Neutrophil (primary cell): ENCODE measurements around the gene MIGA1.

Source experiments
- H3K27ac ChIP-seq: fragments of 200-600 bp; sonication (generic); 2 replicates; pipeline ENCODE4 v1.5.1; 2016; ENCODE audit warnings: mild to moderate bottlenecking, moderate library complexity
- H3K27me3 ChIP-seq: fragments of 200-600 bp; sonication (generic); 2 replicates; pipeline ENCODE4 v1.6.0; 2016; ENCODE audit warnings: mild to moderate bottlenecking
- H3K36me3 ChIP-seq: fragments of 200-600 bp; sonication (generic); 2 replicates; pipeline ENCODE4 v1.5.1; 2017
- H3K4me1 ChIP-seq, 2 experiments: fragments of 200-600 bp in 1 of 2; sonication (generic) in 1 of 2; 1 replicate in 1 of 2; 2 replicates in 1 of 2; pipeline versions ENCODE4 v1.5.1 to v1.6.1; 2013 to 2016; ENCODE audit warnings: low read depth in 1 of 2, low read length in 1 of 2, mild to moderate bottlenecking in 1 of 2, moderate library complexity in 1 of 2; ENCODE audit not compliant: control insufficient read depth in 1 of 2, insufficient read depth in 1 of 2
- H3K4me3 ChIP-seq, 2 experiments: fragments of 200-600 bp in 1 of 2; sonication (generic) in 1 of 2; 1 replicate in 1 of 2; 2 replicates in 1 of 2; pipeline ENCODE4 v1.5.1; 2013 to 2016; ENCODE audit warnings: low read depth in 1 of 2, low read length in 1 of 2, mild to moderate bottlenecking in 1 of 2, moderate library complexity in 1 of 2
- H3K9me3 ChIP-seq: fragments of 200-600 bp; sonication (generic); 2 replicates; pipeline ENCODE4 v1.5.1; 2016
- CTCF ChIP-seq: fragments of 200-600 bp; sonication (generic); IDR thresholded peaks from 2 replicates; pipeline ENCODE4 v1.5.1; 2016; ENCODE audit warnings: antibody characterized with exemption

The MIGA1 gene

GRCh38 chr1:77759071-77760028 is 20.1 kb upstream of the MIGA1 start, which contains the start of gene USP33:
Gene USP33, minus strand, starts transcription at chr1:77759852. Its CDS starts 18,155 bp downstream, at chr1:77741697.
- Histone ChIP-seq H3K36me3 (no peaks in the 10 kb centered on the region), H3K27me3 (no peaks in the 10 kb centered on the region), H3K4me1 (peaks cover 25 to 27% of the 10 kb centered on the region in 2 experiments), H3K9me3 (no peaks in the 10 kb centered on the region), H3K27ac (peak within 1 kb of the TSS; percentile 86), H3K4me3 (peak within 1 kb of the TSS; percentile 81 to 91)
- TF ChIP-seq CTCF: peak; percentile 44

- H3K4me1 ChIP-seq: peaks cover 16 to 19% of the 10 kb centered on the region in 2 experiments
Observed at GRCh38 chr1:77762072-77762476, 17.4 kb upstream of the MIGA1 start.

GRCh38 chr1:77768006-77768405 is 11.4 kb upstream of the MIGA1 start:
- no peaks in the 10 kb centered on the region for H3K36me3 ChIP-seq
- H3K4me3 ChIP-seq: no peak overlapping the region
- H3K9me3 ChIP-seq: no peaks in the 10 kb centered on the region
- no peak overlapping the region for H3K27ac ChIP-seq
- H3K4me1 ChIP-seq: no peaks in the 10 kb centered on the region
- no peaks in the 10 kb centered on the region for H3K27me3 ChIP-seq
- TF ChIP-seq CTCF: no peak

More at GRCh38 chr1:77762072-77762476, 17.4 kb upstream of the MIGA1 start:
- H3K27me3 ChIP-seq: no peaks in the 10 kb centered on the region
- no peak for TF ChIP-seq CTCF
- no peak overlapping the region for H3K27ac ChIP-seq
- H3K36me3 ChIP-seq: no peaks in the 10 kb centered on the region
- H3K9me3 ChIP-seq: no peaks in the 10 kb centered on the region
- no peak overlapping the region for H3K4me3 ChIP-seq

- H3K27ac ChIP-seq: no peak overlapping the region
- no peak for TF ChIP-seq CTCF
Observed at GRCh38 chr1:77776007-77776700, 3.3 kb upstream of the MIGA1 start.

GRCh38 chr1:77781683-77782082 is 2.2 kb downstream of the MIGA1 start:
- Histone ChIP-seq H3K27ac (no peak overlapping the region), H3K36me3 (peaks cover 21% of the 10 kb centered on the region), H3K4me1 (peaks cover 8% of the 10 kb centered on the region in 2 experiments), H3K4me3 (no peak overlapping the region), H3K27me3 (no peaks in the 10 kb centered on the region), H3K9me3 (no peaks in the 10 kb centered on the region)
- TF ChIP-seq CTCF: no peak

More at GRCh38 chr1:77776007-77776700, 3.3 kb upstream of the MIGA1 start:
- Histone ChIP-seq H3K27me3 (no peaks in the 10 kb centered on the region), H3K4me1 (peaks cover 8% of the 10 kb centered on the region in 2 experiments), H3K9me3 (no peaks in the 10 kb centered on the region), H3K36me3 (no peaks in the 10 kb centered on the region), H3K4me3 (no peak overlapping the region)
